Ecto neural progenitor cell (in vitro differentiated cells): ENCODE data around the gene MACROD1.
A peak's percentile ranks its signal among the peaks of the same experiment; 100 is the strongest.
"Not testable (repeated sequence)": the region's sequence is repeated elsewhere in the genome, so short reads cannot be mapped to it uniquely, and the experiment has no call there.

Source experiments
- DNase-seq: peaks from one replicate; pipeline ENCODE4 v3.0.0-alpha.2; 2018; ENCODE audit warnings: low spot score

The MACROD1 gene

DNA sequence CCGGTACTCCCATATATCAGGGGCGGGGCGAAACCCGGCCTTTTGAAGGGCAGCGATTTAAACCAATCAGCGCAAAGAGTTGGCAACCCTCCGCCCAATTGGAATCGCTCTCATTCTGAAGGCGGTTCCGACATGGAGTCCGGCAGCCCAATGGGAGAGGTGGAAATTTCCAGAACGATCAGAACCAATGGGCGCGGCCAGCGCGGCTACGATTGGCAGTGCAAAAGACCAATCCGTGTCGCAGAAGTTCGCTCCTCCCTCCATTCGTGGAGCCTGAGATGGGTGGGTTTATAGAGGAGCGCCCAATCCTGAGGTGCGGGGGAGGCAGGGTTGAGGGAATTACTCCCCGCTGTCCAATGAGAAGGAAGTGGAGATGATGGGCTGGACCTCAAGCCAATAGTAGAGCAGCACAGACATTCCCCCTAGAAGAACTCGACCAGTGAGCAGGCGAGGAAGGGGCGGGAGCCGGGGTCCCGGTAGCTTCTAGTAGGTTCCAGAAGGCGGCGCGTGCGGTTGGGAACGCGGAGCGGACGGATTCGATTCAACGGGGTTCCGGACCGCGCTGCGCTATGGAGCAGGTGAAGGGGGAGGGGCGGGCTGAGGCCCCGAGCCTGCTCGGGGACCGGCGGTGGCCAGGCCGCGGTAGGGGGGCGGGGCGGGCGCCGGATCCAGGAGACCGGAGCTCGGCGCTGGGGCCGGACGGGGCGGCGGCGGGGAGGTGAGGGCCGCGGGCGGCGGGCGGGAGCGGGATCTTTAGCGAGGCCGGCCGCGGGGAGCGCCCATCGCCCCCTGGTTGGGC is 20.0 kb upstream of the MACROD1 start, which contains the start of gene STIP1:
TSS of gene STIP1 (plus strand) at position 479 of the 799 bp plus-strand sequence. CDS start at position 570, 91 bp downstream.
- DNase-seq, result peak; percentile 99

- DNase-seq, result no peak
Measured at GRCh38 chr11:64185175-64185692, 19.3 kb upstream of the MACROD1 start.

GRCh38 chr11:64183890-64184289 is 18.0 kb upstream of the MACROD1 start:
- no peak for DNase-seq

- peak; percentile 80 for DNase-seq
Measured at GRCh38 chr11:64181506-64182411, 15.8 kb upstream of the MACROD1 start.

DNA sequence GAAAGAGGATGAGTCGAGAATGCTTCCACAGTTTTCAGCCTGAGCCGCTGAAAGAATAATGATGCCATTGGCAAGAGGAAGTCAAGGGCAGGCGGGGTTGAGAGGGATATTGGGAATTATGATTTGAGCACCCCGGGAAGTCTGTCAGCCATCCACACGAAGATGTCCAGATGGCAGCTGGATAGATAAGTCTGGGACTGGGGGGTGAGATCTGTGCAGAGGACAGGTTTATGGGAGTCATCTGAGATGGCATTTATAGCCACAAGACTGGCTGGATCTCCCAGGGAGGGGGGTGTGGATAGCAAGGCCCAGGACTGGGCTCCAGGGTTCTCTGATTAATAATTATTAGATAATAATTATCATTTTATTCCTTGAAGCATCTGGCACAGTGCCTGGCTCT is 15.0 kb upstream of the MACROD1 start:
- DNase-seq, result no peak

DNA sequence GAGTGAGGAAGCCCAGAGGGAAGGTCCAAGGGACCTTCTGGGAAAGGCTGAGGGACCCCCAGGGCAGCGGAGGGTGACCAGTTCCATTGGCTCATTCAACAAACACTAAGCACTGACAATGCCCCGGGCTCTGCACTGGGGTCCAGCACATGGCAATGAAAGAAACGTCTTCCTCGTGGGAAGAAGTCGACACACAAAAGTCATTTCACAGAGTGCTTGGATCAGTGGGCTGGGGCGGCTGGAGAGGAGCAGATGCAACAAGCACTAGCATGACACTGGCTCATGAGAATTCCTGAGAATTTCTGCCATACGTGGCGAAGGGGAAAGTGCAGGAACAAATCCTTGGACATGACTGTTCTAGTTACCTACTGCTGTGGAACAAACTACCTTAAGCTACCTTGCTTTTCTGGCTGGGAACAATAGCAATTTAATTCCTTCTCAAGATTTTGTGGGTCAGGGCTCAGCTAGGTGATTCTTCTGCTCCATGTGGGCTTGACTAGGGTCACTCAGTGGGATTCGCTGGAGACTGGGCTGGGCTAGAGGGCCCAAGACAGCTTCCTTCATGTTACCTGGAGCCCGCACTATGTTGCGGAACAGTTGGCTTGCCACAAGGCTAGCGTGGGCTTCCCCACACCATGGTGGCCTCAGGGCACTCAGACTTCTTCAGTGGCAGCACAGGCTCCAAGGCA is 13.2 kb upstream of the MACROD1 start:
- DNase-seq, result no peak

- DNase-seq, result no peak
Measured at GRCh38 chr11:64178203-64178602, 12.3 kb upstream of the MACROD1 start.

- no peak for DNase-seq
Measured at GRCh38 chr11:64176751-64177150, 10.8 kb upstream of the MACROD1 start.

DNA sequence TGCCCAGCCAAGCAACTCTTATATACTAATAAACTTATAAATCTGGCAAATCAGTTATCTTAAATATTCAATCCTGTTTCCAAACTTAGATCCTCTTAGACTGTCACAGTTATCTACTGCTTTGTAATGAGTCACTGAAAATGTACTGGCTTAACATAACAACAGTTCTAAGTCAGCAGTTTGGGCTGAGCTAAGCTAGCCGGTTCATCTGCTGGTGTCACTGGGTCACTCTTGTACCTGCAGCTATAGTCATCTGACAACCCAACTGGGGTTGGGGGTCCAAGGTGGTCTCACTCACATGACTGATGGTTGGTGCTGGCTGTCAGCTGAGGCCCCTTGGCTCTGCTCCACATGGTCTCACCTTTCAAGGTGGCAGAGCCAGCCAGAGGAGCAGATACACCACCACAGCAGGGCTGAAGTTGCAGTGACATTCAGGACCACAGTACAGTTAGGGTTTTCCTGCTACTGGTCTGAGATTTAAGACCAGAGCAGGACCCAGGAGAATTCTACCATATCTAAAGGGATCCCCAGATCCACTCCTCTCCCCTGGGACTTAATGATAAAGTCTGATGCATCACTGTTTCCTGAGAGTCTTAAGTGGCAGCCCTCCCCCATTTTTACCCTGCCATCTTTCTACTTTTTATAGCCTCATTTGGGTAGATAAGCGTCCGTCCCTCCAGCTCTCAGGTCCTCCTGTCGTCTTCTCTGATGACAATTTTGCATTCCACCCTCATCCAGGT is 7.9 kb upstream of the MACROD1 start:
- no peak for DNase-seq

DNA sequence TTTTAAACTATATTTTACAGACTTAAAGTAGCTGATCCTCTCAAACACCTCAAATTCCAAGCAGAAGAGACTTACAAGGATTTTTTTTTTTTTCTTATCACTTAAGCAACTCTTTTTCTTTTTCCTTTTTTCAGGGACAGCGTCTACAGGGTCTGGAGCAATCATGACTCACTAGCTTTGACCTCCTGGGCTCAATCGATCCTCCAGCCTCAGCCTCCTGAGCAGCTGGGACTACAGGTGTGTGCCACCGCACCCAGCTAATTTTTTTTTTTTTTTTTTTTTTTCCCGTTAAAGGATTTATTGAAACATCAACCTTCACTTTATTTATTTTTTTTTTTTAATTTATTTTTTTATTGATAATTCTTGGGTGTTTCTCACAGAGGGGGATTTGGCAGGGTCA is 4.5 kb upstream of the MACROD1 start:
- DNase-seq, result no peak

DNA sequence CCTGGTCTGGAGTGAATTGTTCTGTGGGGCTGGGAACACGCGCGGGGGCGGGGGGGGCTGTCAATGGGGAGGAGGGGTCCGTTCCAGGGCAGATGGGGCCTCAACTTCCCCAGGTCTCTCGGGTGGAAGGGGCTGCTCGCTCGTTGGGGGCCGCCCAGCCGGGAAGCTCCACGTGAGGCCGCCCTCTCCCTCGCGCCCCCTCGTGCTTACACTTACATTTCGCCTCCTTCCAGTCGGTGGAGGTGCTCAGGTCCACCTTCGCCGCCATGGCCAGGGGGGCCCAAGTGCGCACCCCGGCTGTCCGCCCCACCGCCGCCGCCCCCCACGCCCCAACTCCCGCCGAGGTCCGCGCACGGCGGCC is 452 bp downstream of the MACROD1 start:
- DNase-seq, result no peak

- DNase-seq, result no peak
Measured at GRCh38 chr11:64164392-64165312, 1.3 kb downstream of the MACROD1 start.

DNA sequence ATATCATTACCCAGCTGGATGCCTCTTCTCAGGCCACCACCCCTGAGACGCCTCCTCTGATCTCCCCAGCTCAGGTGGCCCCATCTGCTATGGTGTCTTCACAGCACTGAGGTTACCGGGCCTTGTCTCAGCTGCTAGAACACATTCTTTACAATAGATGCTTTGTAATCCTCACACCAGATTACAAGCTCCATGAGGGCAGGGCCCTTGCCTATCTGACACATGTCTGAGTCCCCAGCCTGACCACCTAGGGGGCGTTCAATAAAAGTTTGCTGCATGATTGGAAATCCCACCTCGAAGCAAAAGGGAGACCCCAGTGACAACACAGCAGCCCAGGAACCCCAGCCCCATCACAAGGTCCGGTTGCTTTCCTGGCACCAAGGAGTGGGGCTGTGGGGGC is 2.0 kb downstream of the MACROD1 start:
- no peak for DNase-seq

DNA sequence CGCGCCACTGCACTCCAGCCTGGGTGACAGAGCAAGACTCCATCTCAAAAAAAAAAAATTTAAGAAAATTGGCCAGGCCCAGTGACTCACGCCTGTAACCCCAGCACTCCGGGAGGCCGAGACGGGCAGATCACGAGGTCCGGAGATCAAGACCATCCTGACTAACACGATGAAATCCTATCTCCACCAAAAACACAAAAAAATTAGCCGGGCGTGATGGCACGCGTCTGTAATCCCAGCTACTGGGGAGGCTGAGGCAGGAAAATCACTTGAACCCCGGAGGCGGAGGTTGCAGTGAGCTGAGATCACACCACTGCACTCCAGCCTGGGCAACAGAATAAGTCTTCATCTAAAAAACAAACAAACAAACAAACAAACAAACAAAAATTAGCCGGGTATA is 3.1 kb downstream of the MACROD1 start:
- not testable (repeated sequence) for DNase-seq

GRCh38 chr11:64161037-64161436 is 4.9 kb downstream of the MACROD1 start:
- no peak for DNase-seq

DNA sequence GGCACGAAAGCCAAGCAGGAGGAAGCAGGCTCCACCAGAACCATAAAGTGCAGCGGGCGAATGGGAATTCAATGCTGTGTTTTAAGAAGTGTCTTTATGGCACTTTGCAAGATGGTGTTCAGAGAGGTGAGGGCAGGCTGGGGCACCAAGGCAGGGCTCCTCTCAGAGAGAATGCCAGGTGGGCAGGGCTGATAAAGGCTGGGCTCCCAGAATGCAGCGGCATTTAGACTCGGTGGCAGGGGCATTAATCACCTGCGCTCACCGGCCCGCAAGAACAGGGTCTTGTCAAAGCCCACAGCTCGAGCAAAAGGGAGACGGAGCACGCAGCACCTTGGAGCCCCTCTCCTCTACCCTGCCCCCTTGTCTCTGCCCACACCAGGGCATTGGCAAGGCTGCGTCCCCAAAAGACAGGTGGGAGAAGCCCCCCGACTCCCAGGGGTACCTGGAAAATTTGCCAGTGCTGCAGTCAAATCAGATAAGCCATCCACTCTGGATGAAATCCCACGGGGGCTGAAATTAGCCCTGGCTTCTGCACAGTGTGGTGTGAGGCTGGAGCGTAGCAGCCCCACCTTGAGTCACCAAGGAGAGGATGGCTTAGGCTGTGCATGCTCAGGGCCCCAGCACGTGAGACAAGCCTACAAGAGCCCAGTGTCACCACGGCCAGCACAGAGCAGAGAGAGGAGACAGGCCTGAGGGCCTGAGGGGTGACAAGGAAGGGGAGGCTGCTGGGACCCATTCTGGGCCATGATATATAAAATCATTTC is 8.1 kb downstream of the MACROD1 start:
- no peak for DNase-seq

DNA sequence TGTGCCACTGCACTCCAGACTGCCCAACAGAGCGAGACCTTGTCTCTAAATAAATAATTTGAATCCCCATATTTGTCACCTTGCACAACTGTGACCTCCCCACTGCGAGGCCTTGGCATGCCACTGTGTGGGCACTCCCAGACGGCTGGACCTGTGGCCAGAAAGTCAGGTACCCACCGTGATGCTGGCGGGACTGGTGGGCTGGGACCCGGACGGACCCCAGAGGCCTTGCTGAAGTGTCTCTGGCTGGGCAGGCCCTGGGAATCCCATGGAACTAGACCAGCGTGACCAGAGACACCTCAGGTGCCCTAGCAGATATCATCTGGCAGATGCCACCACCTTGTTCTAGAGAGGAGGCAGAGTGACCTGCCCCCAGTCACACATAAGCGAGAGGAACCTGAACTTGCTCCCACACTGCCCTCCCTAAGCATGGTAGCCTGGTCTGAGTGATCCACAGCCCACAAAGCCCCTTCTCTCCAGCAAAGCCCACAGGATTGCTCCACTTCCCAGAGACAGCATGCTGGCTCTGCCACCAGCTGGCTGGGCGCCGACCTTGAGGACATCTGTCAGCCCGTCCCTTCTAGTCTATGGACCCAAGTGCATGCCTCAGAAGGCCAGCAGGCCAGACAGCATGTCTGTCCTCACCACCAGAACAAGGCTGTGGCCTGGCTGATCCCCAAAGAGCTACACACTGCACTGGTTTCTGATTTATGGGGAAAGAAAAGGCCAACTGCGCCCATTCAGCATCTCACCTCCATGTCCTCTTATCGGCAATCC is 9.5 kb downstream of the MACROD1 start:
- DNase-seq, result no peak

DNA sequence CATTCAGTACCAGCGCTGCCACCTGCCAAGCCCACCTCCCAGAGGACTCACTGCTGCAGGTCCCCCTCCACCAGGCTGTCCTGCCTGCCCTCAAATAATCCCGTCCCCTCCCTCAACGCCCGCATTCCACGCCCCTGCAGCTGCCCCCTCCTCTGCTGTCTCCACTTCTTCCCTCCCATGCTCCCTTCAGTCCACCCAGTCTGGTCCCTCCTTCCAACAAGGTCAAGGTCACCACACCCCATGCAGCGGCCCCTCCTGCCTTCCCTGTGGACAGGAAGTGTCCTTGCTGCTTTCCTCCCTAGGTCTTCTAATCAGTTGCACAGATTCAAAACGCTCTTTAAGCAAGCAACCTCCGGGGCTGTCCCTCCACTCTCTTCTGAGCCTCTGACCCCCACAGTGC is 12.1 kb downstream of the MACROD1 start:
- DNase-seq, result no peak
